KOPT-K1 (cell line): ENCODE data around the gene CSNK1G1.

Experiments
- H3K27ac ChIP-seq: fragments of 200-600 bp; sonication (generic); 2 replicates; pipeline ENCODE4 v1.5.1; 2016; ENCODE audit warnings: antibody characterized with exemption, mild to moderate bottlenecking, low read depth, low read length; ENCODE audit not compliant: poor library complexity, severe bottlenecking
- H3K36me3 ChIP-seq: fragments of 200-600 bp; sonication (generic); 2 replicates; pipeline ENCODE4 v1.5.1; 2017; ENCODE audit warnings: antibody characterized with exemption, mild to moderate bottlenecking, low read length, moderate library complexity; ENCODE audit not compliant: insufficient read depth
- H3K9me3 ChIP-seq: fragments of 200-600 bp; sonication (generic); 2 replicates; pipeline ENCODE4 v1.5.1; 2017; ENCODE audit warnings: antibody characterized with exemption, low read length, mild to moderate bottlenecking; ENCODE audit not compliant: insufficient read depth, poor library complexity, severe bottlenecking

Gene CSNK1G1

DNA sequence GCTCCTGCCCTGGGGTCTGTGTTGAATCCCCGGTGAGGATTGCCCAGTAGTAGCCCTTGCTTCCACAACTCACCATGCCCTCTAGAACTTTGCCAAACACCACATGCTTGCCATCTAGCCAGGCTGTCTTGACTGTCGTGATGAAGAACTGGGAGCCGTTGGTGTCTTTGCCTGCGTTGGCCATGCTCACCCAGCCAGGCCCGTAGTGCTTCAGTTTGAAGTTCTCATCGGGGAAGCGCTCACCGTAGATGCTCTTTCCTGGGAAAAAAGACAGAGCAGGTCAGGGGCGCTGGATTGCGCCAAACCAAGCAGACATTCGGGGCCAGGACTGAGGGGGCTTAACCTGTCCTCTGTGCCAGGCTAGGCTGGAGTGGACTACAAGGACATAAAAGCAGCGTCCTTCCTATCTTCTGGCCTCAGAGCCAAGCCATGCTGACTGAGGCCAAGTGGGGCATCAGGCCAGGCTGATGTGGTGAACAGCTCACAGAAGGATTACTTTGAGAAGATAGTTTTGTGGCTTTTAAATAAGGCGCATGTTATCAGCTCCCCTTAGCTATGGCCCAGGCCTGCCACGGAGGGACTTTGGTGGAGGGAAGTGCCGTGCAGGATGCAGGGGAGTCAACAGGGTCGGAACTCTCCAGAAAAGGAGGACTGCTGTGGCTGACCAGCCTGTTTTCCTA lies 199.2 kb downstream of the CSNK1G1 start:
- Histone ChIP-seq H3K36me3 (peaks cover 65% of the 10 kb centered on the region), H3K27ac (no peak overlapping the region), H3K9me3 (no peaks in the 10 kb centered on the region)

DNA sequence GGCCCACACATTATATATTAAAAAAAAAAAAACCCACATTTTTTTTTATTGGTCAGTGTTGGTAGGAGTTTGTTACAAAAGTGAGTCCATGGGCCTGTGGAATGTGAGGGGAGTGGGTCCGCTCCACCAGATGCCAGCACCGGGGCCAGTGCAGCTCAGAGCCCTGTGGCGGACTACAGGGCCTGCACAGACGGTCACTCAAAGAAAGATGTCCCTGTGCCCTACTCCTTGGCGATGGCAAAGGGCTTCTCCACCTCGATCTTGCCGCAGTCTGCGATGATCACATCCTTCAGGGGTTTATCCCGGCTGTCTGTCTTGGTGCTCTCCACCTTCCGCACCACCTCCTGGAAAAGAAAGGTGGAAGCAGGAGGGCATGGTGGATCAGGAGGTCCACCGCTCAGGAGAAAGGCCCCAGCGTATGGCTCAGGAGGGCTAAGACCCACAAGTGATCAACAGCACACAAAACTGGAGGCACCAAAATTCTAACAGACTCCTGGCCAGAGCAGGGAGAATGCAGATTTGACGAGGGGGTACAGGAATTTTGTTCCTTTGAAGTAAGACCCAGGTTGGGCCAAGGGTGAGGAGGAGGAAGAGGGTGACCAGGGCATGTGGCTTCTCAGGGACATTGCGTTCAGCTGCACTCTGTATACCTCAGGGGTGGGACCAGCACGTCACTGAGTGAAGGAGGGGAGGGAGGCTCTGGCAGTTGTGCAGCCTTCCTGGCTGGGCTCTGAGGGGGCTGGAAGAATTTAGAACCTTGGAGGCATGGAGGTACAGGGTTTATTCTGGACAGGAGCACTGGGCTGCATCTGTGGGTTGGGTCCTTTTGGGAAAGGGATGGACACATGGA lies 199.9 kb downstream of the CSNK1G1 start:
- Histone ChIP-seq H3K27ac (no peak overlapping the region), H3K9me3 (no peaks in the 10 kb centered on the region), H3K36me3 (peaks cover 65% of the 10 kb centered on the region)

DNA sequence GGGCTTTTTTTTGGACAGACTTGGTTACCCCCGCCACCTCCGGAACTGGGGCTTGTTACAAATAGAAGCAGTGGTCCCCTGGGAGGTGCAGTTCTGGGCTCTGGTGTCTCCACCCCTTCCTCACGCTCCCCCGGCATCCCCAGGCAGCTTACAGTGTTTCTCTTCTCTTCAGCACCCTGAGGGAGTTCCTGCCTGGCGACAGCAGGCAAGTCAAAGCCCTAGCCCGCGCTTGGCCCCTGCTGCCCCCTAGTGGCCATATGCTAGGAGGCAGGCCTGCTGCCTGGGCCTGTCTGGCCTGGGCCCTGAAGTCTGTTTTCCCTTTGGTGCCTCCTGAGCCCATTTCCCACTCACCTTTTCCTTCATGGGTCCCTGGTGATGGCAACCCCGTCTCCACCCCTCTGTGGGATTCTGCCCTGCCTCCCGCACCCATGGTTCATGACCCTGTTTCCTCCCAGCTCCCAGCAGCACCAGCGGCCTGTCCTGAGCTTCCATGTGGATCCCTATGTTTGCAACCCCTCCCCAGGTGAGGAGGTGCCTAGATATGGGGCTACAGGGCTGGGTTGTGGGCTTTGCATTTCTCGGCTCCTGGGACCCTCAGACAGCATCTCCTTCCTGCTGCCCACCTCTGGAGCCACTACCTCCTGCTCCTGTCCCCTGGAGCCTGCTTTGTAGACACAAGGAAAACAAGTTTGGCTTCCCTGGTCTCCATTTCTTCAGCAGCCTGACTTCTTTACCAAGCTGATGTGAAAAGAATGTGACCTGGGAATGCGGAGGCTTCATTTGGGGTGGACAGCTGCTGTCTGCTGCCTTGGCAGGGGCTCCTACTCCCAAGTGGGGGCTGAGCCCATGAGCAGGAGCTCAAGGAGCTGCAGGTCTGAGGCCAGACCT lies 202.2 kb downstream of the CSNK1G1 start:
- no peak overlapping the region for H3K27ac ChIP-seq

DNA sequence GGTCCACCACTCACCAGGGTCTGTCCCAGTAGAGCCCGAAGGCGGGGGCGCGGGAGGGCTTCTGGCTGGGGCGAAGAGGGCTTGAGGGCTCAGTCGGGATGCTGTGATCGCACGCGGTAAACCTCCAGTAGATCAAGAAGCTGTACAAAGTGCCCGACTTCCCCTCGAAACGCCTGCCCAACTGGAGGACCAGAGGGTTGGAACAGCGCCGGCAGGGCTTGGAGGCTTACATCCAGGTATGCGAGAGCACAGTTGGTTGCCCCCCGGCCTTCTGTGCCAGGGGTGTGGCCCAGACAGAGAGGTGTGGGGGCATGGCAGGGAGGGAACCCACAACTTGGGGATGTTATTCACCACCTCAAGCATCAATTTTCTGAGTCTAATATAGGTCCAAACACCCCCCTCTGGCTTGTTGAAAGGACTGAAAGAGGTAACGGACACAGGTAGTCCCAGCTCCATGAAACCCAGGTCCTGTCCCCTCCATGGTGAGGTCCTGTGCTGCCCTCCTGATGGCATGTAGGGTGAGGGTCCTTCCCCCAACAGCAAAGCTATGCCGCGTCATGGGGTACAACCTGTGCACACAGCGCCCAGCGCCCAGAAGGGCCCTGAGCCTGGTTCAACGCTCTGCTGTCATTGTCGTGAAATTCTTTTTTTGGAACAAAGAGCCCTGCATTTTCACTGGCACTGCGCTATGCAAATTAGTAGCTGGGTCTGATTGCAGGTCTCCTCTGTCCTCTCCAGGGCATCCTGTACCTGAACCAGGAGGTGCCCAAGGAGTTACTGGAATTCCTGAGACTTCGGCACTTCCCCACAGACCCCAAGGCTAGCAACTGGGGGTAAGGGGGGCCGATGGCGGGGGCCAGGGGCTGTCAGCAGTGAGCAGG lies 203.2 kb downstream of the CSNK1G1 start:
- peaks cover 38% of the 10 kb centered on the region for H3K36me3 ChIP-seq
- no peak overlapping the region for H3K27ac ChIP-seq

More for the DNA sequence above, 202.2 kb downstream of the CSNK1G1 start:
- Histone ChIP-seq H3K36me3 (peaks cover 47% of the 10 kb centered on the region), H3K9me3 (no peaks in the 10 kb centered on the region)

DNA sequence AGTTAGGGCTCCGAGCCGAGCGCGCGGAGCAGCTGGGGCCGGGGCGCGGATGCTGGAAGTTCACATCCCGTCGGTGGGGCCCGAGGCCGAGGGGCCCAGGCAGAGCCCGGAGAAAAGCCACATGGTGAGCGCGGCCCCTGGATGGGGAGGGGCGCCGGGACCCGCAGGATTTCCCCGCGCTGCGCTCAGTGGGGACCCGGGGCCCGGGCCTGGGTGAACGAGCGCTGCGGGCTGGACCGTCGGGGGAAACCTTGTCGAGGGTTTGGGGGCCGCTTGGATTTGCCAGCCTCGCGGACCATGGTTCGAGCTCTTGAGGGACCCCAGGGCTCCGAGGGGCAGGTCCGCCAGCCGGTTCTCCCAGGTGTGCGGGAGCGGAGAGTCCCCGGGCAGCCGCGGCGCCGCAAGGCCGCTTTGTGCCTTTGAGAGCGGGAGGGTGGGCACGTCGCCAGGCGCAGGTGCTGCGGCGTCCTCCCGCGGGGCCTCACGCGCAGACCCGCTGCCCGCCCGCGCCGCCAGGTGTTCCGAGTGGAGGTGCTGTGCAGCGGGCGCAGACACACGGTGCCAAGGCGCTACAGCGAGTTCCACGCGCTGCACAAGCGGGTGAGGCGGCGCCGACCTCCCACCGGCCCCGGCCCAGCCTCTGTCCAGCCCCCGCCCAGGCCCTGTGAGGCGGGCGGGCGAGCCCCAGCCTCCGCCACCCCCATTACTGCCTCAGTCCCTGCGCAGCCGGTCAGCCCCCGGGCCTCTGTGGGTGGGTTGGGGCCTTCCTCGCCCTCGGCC lies 204.1 kb downstream of the CSNK1G1 start, which contains the start of gene SNX22:
SNX22 (plus strand) TSS at position 5 of the 780 bp plus-strand sequence; CDS start at position 50, 45 bp downstream.
- Histone ChIP-seq H3K36me3 (peaks cover 29% of the 10 kb centered on the region), H3K9me3 (no peaks in the 10 kb centered on the region), H3K27ac (no peak within 1 kb of the TSS)

More for the DNA sequence above, 203.2 kb downstream of the CSNK1G1 start:
- H3K9me3 ChIP-seq, result no peaks in the 10 kb centered on the region

DNA sequence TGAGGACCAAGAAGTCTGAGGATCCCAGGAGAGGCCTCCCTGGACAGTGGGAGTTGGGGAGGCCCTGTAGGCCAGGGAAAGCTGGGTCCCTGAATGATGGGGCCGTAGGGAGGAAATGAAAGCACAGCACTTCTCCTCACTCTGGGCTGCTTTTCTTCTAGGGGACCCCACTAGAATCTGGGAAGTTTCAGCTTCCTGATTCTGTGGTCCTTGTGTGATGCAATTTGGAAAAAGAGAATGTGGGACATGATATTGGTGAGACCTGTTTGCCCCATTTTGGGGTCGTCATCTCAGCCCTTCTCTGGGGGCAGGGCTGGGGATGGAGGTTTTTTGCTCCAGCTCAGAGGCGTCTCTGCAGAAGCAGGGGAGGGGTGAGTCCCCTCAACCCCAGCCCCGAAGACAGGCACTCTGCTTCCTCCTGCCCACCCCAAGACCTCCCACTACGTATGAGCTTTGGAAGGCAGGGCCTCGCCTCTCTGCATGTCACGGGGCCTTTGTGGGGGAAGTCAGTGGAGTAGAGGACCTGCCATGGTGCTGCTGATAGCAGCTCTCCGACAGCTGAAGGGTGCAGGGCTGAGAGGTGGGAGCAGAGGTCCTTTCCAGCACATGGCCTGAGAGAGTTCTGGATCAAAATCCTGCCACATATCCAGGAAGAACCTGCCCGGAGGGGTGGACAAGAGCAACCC lies 205.9 kb downstream of the CSNK1G1 start:
- no peaks in the 10 kb centered on the region for H3K9me3 ChIP-seq
- no peak overlapping the region for H3K27ac ChIP-seq
- H3K36me3 ChIP-seq, result peaks cover 10% of the 10 kb centered on the region; the same call in 1 of the 2 replicates

DNA sequence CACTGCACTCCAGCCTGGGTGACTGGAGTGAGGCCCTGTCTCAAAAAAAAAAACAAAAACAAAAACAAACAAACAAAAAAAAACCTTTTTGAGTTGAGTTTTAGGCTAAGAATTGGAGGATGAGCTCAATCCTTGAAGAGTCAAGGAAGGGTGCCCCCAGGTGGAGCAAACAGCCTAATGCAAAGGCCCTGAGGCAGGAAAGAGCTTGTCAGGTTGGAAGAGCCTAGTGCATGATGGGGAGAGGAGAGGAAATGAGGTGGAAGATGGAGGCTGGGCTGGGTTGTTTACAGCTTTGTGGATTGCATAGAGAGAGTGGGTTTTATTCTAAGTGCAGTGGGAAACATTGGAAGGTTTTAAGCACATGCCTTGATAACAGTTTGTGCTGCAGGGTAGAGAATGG lies 206.5 kb downstream of the CSNK1G1 start:
- peaks cover 11% of the 10 kb centered on the region for H3K36me3 ChIP-seq
- H3K9me3 ChIP-seq, result no peaks in the 10 kb centered on the region
- H3K27ac ChIP-seq, result no peak overlapping the region

DNA sequence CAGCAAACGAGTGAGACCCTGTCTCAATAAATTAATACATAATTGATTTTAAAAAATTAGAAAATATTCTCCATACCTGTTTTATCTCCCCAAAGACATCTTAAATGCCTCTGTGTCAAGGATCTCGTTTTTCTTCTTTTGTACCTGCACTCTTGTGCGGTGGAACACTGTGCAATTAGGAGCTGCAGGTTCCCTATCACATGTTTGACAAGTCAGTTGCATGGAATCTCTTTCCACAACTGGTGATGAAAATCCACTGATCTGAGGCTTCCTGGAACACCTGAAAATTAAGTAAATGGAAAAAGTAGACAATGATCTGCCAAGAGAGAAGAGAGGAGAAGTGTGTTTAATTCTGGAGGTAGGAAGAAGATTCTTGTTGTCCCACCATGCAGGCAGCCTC lies 207.4 kb downstream of the CSNK1G1 start:
- H3K27ac ChIP-seq, result no peak overlapping the region
- H3K36me3 ChIP-seq, result peaks cover 11% of the 10 kb centered on the region
- no peaks in the 10 kb centered on the region for H3K9me3 ChIP-seq

DNA sequence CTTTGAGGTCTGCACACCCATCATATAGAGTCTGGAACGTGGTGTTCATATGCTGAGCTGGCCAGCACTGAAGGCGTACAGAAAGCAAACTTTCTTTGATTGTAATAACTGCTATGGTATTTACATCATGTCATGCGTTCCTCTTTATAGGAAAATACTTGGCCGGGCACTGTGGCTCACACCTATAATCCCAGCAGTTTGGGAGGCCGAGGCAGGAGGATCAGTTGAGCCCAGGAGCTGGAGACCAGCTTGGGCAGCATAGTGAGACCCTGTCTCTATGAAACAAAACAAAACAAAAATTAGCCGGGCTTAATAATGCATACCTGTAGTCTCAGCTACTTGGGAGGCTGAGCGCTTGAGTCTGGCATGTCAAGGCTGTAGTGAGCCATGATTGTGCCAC lies 207.8 kb downstream of the CSNK1G1 start:
- no peaks in the 10 kb centered on the region for H3K9me3 ChIP-seq
- H3K36me3 ChIP-seq, result peaks cover 16% of the 10 kb centered on the region
- H3K27ac ChIP-seq, result no peak overlapping the region

DNA sequence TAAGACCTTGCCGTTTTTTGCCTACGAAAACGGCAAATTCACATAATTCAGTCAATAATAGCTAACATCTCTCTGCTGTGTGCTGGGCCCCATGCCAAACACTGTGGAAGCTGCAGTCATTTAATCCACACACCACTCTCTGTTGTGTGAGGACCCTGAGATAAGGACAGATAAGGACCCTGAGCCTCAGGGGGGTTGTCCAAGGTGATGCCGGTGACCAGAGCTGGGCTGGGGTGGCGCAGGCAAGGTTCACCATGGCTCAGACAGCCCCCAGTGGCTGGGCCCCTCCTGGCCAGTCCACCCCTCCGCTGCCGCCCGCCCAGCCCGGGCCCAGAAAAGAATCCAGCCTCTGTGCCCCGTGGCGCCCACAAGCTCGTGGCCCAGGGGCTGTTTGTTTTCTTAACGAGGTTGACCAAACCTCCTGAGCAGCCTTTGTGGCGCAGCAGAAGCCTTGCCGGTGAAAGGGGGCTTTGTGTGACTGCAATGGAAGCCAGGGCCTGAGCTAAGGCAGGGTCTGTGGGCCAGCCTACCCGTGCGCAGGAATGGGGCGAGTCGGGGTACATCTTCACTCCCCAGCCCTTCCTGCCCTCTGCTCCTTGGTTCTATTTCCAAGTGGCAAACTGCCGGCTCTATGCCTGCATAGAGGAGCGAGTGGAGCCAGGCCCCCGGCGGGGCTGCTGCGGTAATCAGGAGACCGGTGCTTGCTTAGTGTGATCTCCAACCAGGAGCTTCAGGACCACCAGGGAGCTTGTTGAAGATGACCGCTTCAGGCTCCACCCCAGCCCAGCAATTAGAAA lies 208.9 kb downstream of the CSNK1G1 start:
- Histone ChIP-seq H3K27ac (no peak overlapping the region), H3K9me3 (no peaks in the 10 kb centered on the region)

DNA sequence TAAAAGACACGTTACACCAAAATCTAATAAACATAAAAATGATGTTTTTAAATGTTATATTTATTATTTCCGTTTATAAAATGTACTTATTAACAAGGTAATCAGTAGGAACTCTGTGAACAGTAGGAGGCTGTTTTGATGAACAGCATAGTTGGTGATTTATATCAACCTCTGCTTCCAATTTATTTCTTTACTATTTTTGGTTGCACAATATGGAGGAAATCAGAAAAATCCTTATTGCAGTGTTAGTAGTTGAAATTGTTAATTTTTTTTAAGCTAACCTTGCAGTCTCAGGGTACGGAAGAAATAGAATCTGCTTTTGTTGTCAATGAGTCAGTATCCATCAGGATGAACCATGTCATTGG lies 209.5 kb downstream of the CSNK1G1 start:
- Histone ChIP-seq H3K36me3 (peaks cover 29% of the 10 kb centered on the region), H3K9me3 (no peaks in the 10 kb centered on the region), H3K27ac (no peak overlapping the region)

More for the DNA sequence above, 208.9 kb downstream of the CSNK1G1 start:
- peaks cover 23% of the 10 kb centered on the region for H3K36me3 ChIP-seq

DNA sequence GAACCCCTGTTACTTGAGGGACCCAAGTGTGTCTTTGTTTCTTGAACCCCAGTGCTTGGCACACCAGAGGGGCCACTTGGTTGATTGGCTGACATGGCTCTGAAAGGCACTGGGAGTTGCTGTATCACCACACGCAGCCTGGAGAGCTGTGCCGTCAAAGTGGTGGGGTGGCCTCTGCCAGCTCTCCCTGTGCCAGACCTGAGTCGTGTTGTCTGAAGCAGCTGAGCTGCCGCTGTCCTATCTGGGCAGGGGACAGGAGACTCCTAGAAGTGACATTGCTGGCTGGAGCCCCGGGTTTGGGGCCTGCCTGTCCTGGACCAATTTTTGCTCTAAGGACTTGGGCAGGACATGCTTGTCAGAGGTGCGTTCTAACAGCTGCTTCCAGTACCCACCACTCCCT lies 209.9 kb downstream of the CSNK1G1 start:
- Histone ChIP-seq H3K9me3 (no peaks in the 10 kb centered on the region), H3K36me3 (peaks cover 33% of the 10 kb centered on the region), H3K27ac (no peak overlapping the region)
